Ovary (tissue), 9 donors: ENCODE data around the gene CNNM1. TPM values are rescaled to one million over a fixed set of nuclear protein-coding genes. Genes with fewer than 3 reads are reported as not detected.

Experiments used
- DNase-seq, 5 donors: peaks; one replicate each; pipeline ENCODE4 v3.0.0-alpha.2; 2019 to 2020
- H3K27ac ChIP-seq, 2 donors: fragments of 200-600 bp; one replicate each; pipeline versions ENCODE4 v1.5.1 to v1.8.0; 2019 to 2022
- H3K27me3 ChIP-seq: fragments of 200-600 bp; one replicate; pipeline ENCODE4 v1.8.0; 2022
- H3K36me3 ChIP-seq: fragments of 200-600 bp; sonication (generic); one replicate; pipeline ENCODE4 v1.5.1; 2019
- H3K4me1 ChIP-seq: one replicate; pipeline ENCODE4 v1.8.1; 2013; ENCODE audit warnings: mild to moderate bottlenecking, moderate library complexity; ENCODE audit not compliant: insufficient read depth
- H3K4me3 ChIP-seq: fragments of 200-600 bp; sonication (generic); one replicate; pipeline ENCODE4 v1.5.1; 2017
- H3K9me3 ChIP-seq, 2 donors: fragments of 200-600 bp in 1 of 2; sonication (generic) in 1 of 2; one replicate each; pipeline versions ENCODE4 v1.5.1 to v1.8.1; 2013 to 2019; ENCODE audit warnings: mild to moderate bottlenecking in 1 of 2, moderate library complexity in 1 of 2
- EP300 ChIP-seq: sonication (generic); formaldehyde crosslinking; IDR thresholded peaks from one replicate; pipeline ENCODE4 v1.6.1; 2017; ENCODE audit warnings: antibody characterized with exemption
- POLR2A ChIP-seq: fragments of 450-650 bp; IDR thresholded peaks from one replicate; pipeline ENCODE4 v1.6.1; 2017; ENCODE audit warnings: antibody characterized with exemption, mild to moderate bottlenecking, moderate library complexity
- WGBS, 3 donors: extraction: QIAGEN DNeasy Blood & Tissue Kit in 1 of 3; methylation state at CpG; one replicate each; pipeline versions ENCODE4 v1.1.5 to v1.1.7; 2013 to 2017; 5-methylcytosine and 5-hydroxymethylcytosine counted together
- intact Hi-C, 4 donors: fragments of 100-400 bp; cut with DNase I; formaldehyde crosslinking; loops; one replicate each; pipeline versions ENCODE4 v1.11.0 to v1.15.1; 2022 to 2023
- polyA plus RNA-seq, 2 donors: library from polyadenylated mRNA; stranded (reverse); fragments of 200-250 nt in 1 of 2; fragments of 350-450 nt in 1 of 2; fragmentation: Illumina TruSeq in 1 of 2; extraction: RNeasy Lipid Tissue Mini Kit (QIAGEN cat#74804) in 1 of 2; gene quantifications; one replicate each; pipeline ENCODE4 v1.2.3, GENCODE V29; 2013 to 2014
- total RNA-seq, 7 donors: library from RNA; depleted of rRNA in 2 of 7; stranded (reverse); fragments of >200 nt in 2 of 7; fragmentation: NEBNext Ultra II Directional in 3 of 7; extraction: Animal tissue kit (Norgen Biotek cat#: 25700) in 3 of 7; gene quantifications; one replicate each; pipeline versions ENCODE4 v1.1.0 to v1.2.4, GENCODE V29; 2016 to 2023
- TF ChIP-seq, protein P1 (sequence below), 3 donors: fragments of 450-650 bp in 2 of 3; fragments of 200-600 bp in 1 of 3; IDR thresholded peaks; one replicate each; pipeline versions ENCODE4 v1.5.1 to v1.8.0; 2016 to 2022; ENCODE audit warnings: antibody characterized with exemption in 3 of 3, mild to moderate bottlenecking in 1 of 3
- donor health status: DM: no; HTN: no; CAD: no; lungs with moderate emphysema.
- donor health status: DM: no; HTN: no; CAD: no.
- donor health status: Bipolar disorder and iron deficiency.
- donor health status: DM: yes; HTN: yes; CAD: no.
- donor health status: DM: no; HTN: no; CAD: no.
- donor health status: DM: yes; HTN: yes; CAD: no.

CNNM1 gene
- total and polyA plus RNA-seq, 9 donors: 1.0 to 3.9 (median 2.4) TPM

- TF ChIP-seq EP300 (no peak), POLR2A (no peak)
- TF ChIP-seq, protein P1, sequence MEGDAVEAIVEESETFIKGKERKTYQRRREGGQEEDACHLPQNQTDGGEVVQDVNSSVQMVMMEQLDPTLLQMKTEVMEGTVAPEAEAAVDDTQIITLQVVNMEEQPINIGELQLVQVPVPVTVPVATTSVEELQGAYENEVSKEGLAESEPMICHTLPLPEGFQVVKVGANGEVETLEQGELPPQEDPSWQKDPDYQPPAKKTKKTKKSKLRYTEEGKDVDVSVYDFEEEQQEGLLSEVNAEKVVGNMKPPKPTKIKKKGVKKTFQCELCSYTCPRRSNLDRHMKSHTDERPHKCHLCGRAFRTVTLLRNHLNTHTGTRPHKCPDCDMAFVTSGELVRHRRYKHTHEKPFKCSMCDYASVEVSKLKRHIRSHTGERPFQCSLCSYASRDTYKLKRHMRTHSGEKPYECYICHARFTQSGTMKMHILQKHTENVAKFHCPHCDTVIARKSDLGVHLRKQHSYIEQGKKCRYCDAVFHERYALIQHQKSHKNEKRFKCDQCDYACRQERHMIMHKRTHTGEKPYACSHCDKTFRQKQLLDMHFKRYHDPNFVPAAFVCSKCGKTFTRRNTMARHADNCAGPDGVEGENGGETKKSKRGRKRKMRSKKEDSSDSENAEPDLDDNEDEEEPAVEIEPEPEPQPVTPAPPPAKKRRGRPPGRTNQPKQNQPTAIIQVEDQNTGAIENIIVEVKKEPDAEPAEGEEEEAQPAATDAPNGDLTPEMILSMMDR (IDR thresholded peaks at IDR 0.05): no peak
- no peaks in the 10 kb centered on the region for H3K27me3 ChIP-seq
- intact Hi-C loops: no loop called here
- H3K4me3 ChIP-seq: no peak overlapping the region
- DNase-seq: no peak
- H3K27ac ChIP-seq: no peak overlapping the region
- H3K36me3 ChIP-seq: no peaks in the 10 kb centered on the region
- no peaks in the 10 kb centered on the region for H3K9me3 ChIP-seq
- H3K4me1 ChIP-seq: peaks cover 4% of the 10 kb centered on the region
- WGBS, 3 donors: 46 to 70% (median 58%) methylated on average over 1 of the region's 1 CpG
Measured at GRCh38 chr10:99346247-99346646, 17.1 kb downstream of the CNNM1 start.

DNA sequence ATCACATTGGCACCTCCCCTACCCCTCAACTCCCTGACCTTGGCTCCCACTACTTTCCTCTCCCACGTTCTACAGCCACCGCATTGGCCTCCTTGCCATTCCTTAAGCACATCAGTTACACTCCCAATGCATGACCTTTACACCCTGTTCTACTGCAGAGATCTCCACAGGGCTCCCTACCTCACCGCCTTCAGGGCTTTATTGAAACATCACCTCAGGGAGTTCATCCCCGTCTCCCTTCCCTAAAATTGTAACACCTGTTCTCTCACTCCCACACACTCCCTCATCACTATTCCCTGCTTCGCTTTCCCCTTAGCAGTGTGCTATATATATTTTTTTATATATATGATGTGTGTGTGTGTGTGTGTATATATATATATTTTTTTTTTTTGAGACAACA, 18.5 kb downstream of the CNNM1 start:
- no peaks in the 10 kb centered on the region for H3K27me3 ChIP-seq
- H3K4me1 ChIP-seq: peaks cover 3% of the 10 kb centered on the region
- no peaks in the 10 kb centered on the region for H3K9me3 ChIP-seq
- H3K4me3 ChIP-seq: no peak overlapping the region
- H3K36me3 ChIP-seq: no peaks in the 10 kb centered on the region
- TF ChIP-seq POLR2A: no peak
- TF ChIP-seq, protein P1 (IDR thresholded peaks at IDR 0.05): no peak
- no peak for TF ChIP-seq EP300
- WGBS, 3 donors: 77 to 80% (median 79%) methylated on average over 5 of the region's 5 CpGs
- intact Hi-C loops: no loop called here
- H3K27ac ChIP-seq: no peak overlapping the region
- no peak for DNase-seq

- TF ChIP-seq, protein P1 (IDR thresholded peaks at IDR 0.05): no peak
- TF ChIP-seq EP300 (no peak), POLR2A (no peak)
- WGBS, 3 donors: 74 to 79% (median 77%) methylated on average over 1 of the region's 1 CpG
- intact Hi-C loops: no loop called here
- H3K4me3 ChIP-seq: no peak overlapping the region
- H3K27ac ChIP-seq: no peak overlapping the region
- no peaks in the 10 kb centered on the region for H3K9me3 ChIP-seq
- H3K36me3 ChIP-seq: no peaks in the 10 kb centered on the region
- DNase-seq: no peak
- no peaks in the 10 kb centered on the region for H3K4me1 ChIP-seq
- no peaks in the 10 kb centered on the region for H3K27me3 ChIP-seq
Measured at GRCh38 chr10:99353182-99353581, 24.0 kb downstream of the CNNM1 start.

DNA sequence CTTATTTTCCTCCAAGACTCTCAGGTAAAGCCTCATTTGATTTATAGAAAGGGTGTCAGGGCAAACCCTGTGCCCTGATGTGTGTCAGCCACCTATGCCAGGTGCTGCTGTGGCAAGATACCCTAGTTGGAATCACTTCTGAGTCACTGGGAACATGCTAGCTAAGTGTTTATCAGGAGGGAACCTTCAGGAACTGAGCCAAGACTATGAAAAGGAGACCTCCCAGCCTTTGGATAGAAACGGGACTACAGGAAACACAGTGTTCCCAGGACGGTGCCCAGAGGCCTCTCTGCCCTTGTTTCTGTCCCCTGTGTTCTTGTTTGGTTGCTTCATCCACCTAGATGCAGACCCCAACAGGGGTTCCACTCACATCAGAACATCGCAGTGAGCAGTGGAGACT, 28.5 kb downstream of the CNNM1 start:
- Histone ChIP-seq H3K4me1 (no peaks in the 10 kb centered on the region), H3K4me3 (no peak overlapping the region), H3K27ac (no peak overlapping the region), H3K36me3 (no peaks in the 10 kb centered on the region), H3K27me3 (no peaks in the 10 kb centered on the region), H3K9me3 (no peaks in the 10 kb centered on the region)
- 31% methylated on average over 3 of the region's 3 CpGs for WGBS, 3 donors
- TF ChIP-seq, protein P1 (IDR thresholded peaks at IDR 0.05): no peak
- no peak for TF ChIP-seq POLR2A
- TF ChIP-seq EP300: no peak
- intact Hi-C loops: no loop called here
- no peak for DNase-seq

GRCh38 chr10:99358101-99358500, 28.9 kb downstream of the CNNM1 start:
- H3K4me1 ChIP-seq: no peaks in the 10 kb centered on the region
- DNase-seq: no peak
- intact Hi-C loops: no loop called here
- no peaks in the 10 kb centered on the region for H3K36me3 ChIP-seq
- no peaks in the 10 kb centered on the region for H3K27me3 ChIP-seq
- H3K27ac ChIP-seq: no peak overlapping the region
- WGBS, 3 donors: 50 to 56% (median 52%) methylated on average over 1 of the region's 1 CpG
- TF ChIP-seq EP300 (no peak), POLR2A (no peak)
- TF ChIP-seq, protein P1 (IDR thresholded peaks at IDR 0.05): no peak
- no peak overlapping the region for H3K4me3 ChIP-seq
- H3K9me3 ChIP-seq: no peaks in the 10 kb centered on the region
